Measurements from ENCODE around the gene PAOX.

PAOX gene

GRCh38 chr10:133353202-133353959 lies 25.7 kb upstream of the PAOX start:
- no peak overlapping the region for H3K4me2 ChIP-seq (ENCODE audit: insufficient read depth, low read length)
- no peak overlapping the region for H2AFZ ChIP-seq (ENCODE audit: low read depth, low read length)
- H3K9ac ChIP-seq (ENCODE audit: low read depth, low read length), result no peak overlapping the region
- H4K20me1 ChIP-seq (ENCODE audit: insufficient read depth, low read length), result 0 out of 2 replicates have a peak, but pooled peaks cover 5% of the 10 kb centered on the region
- ATAC-seq (ENCODE audit: insufficient read depth, low read depth) (no peak), DNase-seq (no peak)
- no peaks in the 10 kb centered on the region for H3K36me3 ChIP-seq (ENCODE audit: insufficient read depth, low read length)
- no peak overlapping the region for H3K27ac ChIP-seq (ENCODE audit: low read length)
- no peaks in the 10 kb centered on the region for H3K79me2 ChIP-seq (ENCODE audit: insufficient read depth, low read length)
- no peaks in the 10 kb centered on the region for H3K27me3 ChIP-seq (ENCODE audit: insufficient read depth, low read length, poor library complexity)
- no peaks in the 10 kb centered on the region for H3K9me3 ChIP-seq (ENCODE audit: insufficient read depth, low read length, severe bottlenecking)
- TF ChIP-seq CTCF (IDR thresholded peaks at IDR 0.05; ENCODE audit: borderline replicate concordance, extremely low read depth, low read length, poor library complexity, severe bottlenecking) (no peak), EZH2 (IDR thresholded peaks at IDR 0.05; ENCODE audit: borderline replicate concordance, low read depth, low read length, severe bottlenecking) (no peak)
- no peak overlapping the region for H3K4me3 ChIP-seq (ENCODE audit: low read depth in 1 of 2, low read length in 2 of 2)
- H3K4me1 ChIP-seq (ENCODE audit: insufficient read depth, low read length), result peaks cover 11% of the 10 kb centered on the region

- Histone ChIP-seq H3K27me3 (ENCODE audit: insufficient read depth, low read length, poor library complexity) (no peaks in the 10 kb centered on the region), H4K20me1 (ENCODE audit: insufficient read depth, low read length) (0 out of 2 replicates have a peak, but pooled peaks cover 5% of the 10 kb centered on the region), H2AFZ (ENCODE audit: low read depth, low read length) (no peak overlapping the region), H3K9ac (ENCODE audit: low read depth, low read length) (no peak overlapping the region), H3K27ac (ENCODE audit: low read length) (no peak overlapping the region), H3K79me2 (ENCODE audit: insufficient read depth, low read length) (no peaks in the 10 kb centered on the region), H3K4me2 (ENCODE audit: insufficient read depth, low read length) (no peak overlapping the region), H3K4me1 (ENCODE audit: insufficient read depth, low read length) (peaks cover 11% of the 10 kb centered on the region), H3K4me3 (ENCODE audit: low read depth in 1 of 2, low read length in 2 of 2) (no peak overlapping the region), H3K36me3 (ENCODE audit: insufficient read depth, low read length) (no peaks in the 10 kb centered on the region), H3K9me3 (ENCODE audit: insufficient read depth, low read length, severe bottlenecking) (no peaks in the 10 kb centered on the region)
- DNase-seq (no peak), ATAC-seq (ENCODE audit: insufficient read depth, low read depth) (no peak)
- no peak for TF ChIP-seq CTCF (IDR thresholded peaks at IDR 0.05; ENCODE audit: borderline replicate concordance, extremely low read depth, low read length, poor library complexity, severe bottlenecking)
- no peak for TF ChIP-seq EZH2 (IDR thresholded peaks at IDR 0.05; ENCODE audit: borderline replicate concordance, low read depth, low read length, severe bottlenecking)
These were observed 25.0 kb upstream of the PAOX start for GRCh38 chr10:133353988-133354605.

- Histone ChIP-seq H3K27me3 (ENCODE audit: insufficient read depth, low read length, poor library complexity) (no peaks in the 10 kb centered on the region), H3K9ac (ENCODE audit: low read depth, low read length) (no peak overlapping the region), H3K27ac (ENCODE audit: low read length) (no peak overlapping the region), H3K9me3 (ENCODE audit: insufficient read depth, low read length, severe bottlenecking) (no peaks in the 10 kb centered on the region), H3K79me2 (ENCODE audit: insufficient read depth, low read length) (no peaks in the 10 kb centered on the region), H3K4me3 (ENCODE audit: low read depth in 1 of 2, low read length in 2 of 2) (no peak overlapping the region), H3K4me2 (ENCODE audit: insufficient read depth, low read length) (no peak overlapping the region), H4K20me1 (ENCODE audit: insufficient read depth, low read length) (0 out of 2 replicates have a peak, but pooled peaks cover 5% of the 10 kb centered on the region), H3K36me3 (ENCODE audit: insufficient read depth, low read length) (no peaks in the 10 kb centered on the region), H3K4me1 (ENCODE audit: insufficient read depth, low read length) (peaks cover 11% of the 10 kb centered on the region), H2AFZ (ENCODE audit: low read depth, low read length) (no peak overlapping the region)
- TF ChIP-seq EZH2 (IDR thresholded peaks at IDR 0.05; ENCODE audit: borderline replicate concordance, low read depth, low read length, severe bottlenecking), result no peak
- no peak for TF ChIP-seq CTCF (IDR thresholded peaks at IDR 0.05; ENCODE audit: borderline replicate concordance, extremely low read depth, low read length, poor library complexity, severe bottlenecking)
- ATAC-seq (ENCODE audit: insufficient read depth, low read depth) (no peak), DNase-seq (no peak)
These were observed 24.3 kb upstream of the PAOX start for GRCh38 chr10:133354672-133355240.

Measured in DND-41 (cell line).